Motor neuron (in vitro differentiated cells): Measurements from ENCODE around the gene MTIF3. TPM values are rescaled to one million over a fixed set of nuclear protein-coding genes. Genes with fewer than 3 reads are reported as not detected.

Experiments used
- ATAC-seq, 8 experiments: fragments of 200-7000 bp; cut with Tn5 transposase; replicated peaks in 6 of 8; 2 replicates each; pipeline ENCODE4 v1.8.0; 2021; ENCODE audit warnings: mild to moderate bottlenecking in 8 of 8, moderate library complexity in 8 of 8
- H3K27ac ChIP-seq, 2 donors: fragments of 250-450 bp; sonication (Bioruptor Pico); 2 replicates each; pipeline ENCODE4 v1.9.0; 2021; ENCODE audit warnings: antibody characterized with exemption in 2 of 2, mild to moderate bottlenecking in 2 of 2, moderate library complexity in 1 of 2
- H3K4me1 ChIP-seq, 2 donors: fragments of 250-450 bp; sonication (Bioruptor Pico); replicated peaks in 1 of 2; 2 replicates each; pipeline ENCODE4 v1.6.1; 2021; ENCODE audit warnings: antibody characterized with exemption in 2 of 2, mild to moderate bottlenecking in 2 of 2, moderate library complexity in 1 of 2
- H3K4me3 ChIP-seq, 5 donors: fragments of 250-450 bp; sonication (Bioruptor Pico); 2 replicates each; pipeline ENCODE4 v1.9.0; 2021; ENCODE audit warnings: antibody characterized with exemption in 5 of 5, mild to moderate bottlenecking in 5 of 5, moderate library complexity in 4 of 5
- WGBS, 10 experiments: fragments of 450-650 bp; shearing (Covaris generic); methylation state at CpG; one replicate each; pipeline ENCODE4 v1.0.0; 2022; 5-methylcytosine and 5-hydroxymethylcytosine counted together
- in situ Hi-C, 9 experiments: fragments of 400-800 bp; cut with MboI; loops; one replicate each; pipeline ENCODE4 v1.15.0; 2021; ENCODE audit warnings: low sequenced_read_pairs in 9 of 9, low pct_unique_long_range_greater_than_20kb in 2 of 9; ENCODE audit not compliant: unreplicated experiment in 9 of 9
- total RNA-seq, 8 experiments: library from RNA; unstranded; fragments of 300-600 nt; gene quantifications; 2 replicates each; pipeline versions ENCODE4 v1.2.3 to v1.2.4, GENCODE V29; 2022

The MTIF3 gene, protein sequence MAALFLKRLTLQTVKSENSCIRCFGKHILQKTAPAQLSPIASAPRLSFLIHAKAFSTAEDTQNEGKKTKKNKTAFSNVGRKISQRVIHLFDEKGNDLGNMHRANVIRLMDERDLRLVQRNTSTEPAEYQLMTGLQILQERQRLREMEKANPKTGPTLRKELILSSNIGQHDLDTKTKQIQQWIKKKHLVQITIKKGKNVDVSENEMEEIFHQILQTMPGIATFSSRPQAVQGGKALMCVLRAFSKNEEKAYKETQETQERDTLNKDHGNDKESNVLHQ
- 10 to 100 TPM; 34.4 to 69.4 (median 50.8) TPM for total RNA-seq

DNA sequence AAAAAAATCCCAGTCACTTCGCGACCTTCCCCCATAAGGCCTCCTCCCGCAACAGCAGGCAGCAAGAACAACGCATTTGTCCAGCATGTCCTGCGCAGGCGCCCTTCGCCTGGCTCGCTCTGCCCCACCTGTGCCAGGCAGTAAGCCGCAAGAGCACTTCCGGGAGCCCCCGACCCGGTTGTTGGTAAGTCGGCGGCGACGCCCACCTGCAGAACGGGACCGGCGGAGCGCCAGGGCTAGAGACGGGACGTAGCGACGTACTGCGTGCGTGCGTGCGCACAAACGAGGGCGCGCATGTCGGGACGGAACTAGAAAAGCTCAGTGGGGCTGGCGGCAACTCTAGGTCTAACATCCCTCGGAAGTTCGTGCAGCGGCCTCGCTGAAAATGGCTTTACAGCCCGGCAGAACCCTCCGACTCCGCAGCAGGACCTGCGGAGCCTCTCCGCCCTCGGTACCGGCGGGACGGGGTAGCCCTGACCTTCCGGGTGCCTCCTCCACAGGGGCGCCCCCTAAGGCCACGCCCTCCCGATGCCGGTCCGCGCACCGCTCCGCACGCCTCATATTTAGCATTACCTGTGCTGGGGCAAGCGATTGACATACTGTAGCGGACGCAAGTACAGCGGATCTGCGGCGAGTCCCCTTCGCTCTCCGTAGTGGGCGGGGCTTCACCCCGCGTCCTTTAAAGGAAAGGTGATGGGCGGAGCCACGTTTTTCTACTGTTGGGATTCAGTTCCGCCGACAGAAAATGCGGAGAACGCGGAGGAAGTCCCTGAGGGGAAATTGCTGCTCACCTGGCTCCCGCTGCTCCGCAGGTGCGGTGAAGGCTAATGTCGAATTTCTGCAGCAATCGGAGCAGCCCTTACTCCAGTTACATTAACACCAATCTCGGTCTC lies at the start of gene MTIF3:
TSS of gene MTIF3 (minus strand) at position 629 of the 893 bp plus-strand sequence. CDS start 10,116 bp downstream, outside the sequence.
- peaks cover 9 to 13% of the 10 kb centered on the region in 2 donors for H3K4me1 ChIP-seq
- peak within 1 kb of the TSS; percentile 88 to 90 for H3K27ac ChIP-seq
- peak; percentile 82 to 96 (median 93) for ATAC-seq
- WGBS, 10 experiments = 0 to 6% (median 0%) methylated on average over 2 to 19 of the region's 81 CpGs; no CpG with 5 or more reads in 2 of the 10 experiments
- in situ Hi-C loops = no loop called here
- H3K4me3 ChIP-seq = peak within 1 kb of the TSS; percentile 65 to 84 (median 77)

DNA sequence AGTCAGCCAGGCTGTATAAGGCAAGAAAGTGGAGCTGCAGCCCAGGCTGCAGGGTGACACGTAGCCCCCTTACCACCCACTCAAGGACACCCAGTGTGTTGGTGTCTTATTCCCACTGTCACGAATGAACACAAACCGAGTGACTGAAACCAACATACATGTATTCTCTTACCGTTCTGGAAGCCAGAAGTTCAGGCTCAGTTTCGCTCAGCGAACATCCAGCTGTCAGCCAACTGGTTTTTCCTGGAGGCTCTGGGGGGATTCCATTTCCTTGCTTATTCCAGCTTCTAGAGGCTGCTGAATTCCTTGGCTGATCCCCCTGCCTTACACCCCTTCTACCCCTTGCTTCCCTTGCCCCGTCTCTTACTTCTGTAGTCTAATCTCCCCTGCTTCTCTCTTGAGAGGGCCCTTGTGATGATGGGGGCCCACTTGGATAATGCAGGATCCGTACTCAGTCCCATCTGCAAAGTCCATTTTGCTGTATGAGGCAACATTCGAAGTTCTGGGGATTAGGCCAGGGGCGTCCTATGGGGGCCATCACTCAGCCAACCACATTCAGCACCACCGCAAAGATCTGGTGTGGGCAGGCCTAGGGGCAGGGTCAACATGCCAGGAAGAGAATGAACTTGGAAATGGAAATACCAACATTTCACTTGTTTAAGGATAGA lies 47.3 kb upstream of the MTIF3 start:
- 41 to 100% (median 90%) methylated on average over 2 to 7 of the region's 11 CpGs; no CpG with 5 or more reads in 4 of the 10 experiments for WGBS, 10 experiments
- Histone ChIP-seq H3K27ac (no peak overlapping the region), H3K4me1 (peaks cover 9 to 12% of the 10 kb centered on the region in 2 donors), H3K4me3 (no peak overlapping the region)
- in situ Hi-C loops = no loop called here
- ATAC-seq = no peak

DNA sequence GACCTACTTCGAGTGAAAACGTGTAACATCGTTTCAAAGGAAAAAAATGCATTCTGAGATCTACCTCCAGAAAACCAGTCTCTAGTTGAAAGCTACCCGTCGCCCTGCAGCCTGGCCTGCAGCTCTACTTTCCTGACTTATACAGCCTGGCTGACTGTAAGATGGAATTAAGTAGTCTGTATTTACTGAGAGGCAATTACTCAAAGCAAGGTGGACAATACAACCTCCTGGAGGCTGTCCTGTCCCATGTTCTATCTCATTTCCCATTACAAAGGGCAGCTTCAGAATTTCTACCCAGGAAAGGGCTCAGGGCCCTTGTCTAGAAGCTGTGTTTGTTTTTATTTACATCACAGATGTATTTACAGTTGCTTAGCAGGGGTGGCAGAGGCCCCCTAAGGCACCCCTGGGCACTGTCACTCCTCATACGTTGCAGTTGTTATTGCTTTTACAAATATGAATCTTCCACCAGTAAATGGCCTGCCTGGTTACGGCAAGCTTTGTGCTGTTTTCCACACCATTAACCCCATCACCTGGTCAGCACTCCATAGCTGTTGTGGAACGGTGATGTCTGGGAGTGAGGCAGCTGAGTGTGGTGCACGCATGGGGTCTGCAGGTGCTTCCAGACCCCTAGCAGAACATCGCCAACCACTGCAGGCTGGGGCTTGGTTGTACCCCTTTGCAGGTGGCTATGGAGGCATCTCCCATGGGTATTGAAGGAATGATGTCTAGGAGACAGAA lies 46.3 kb upstream of the MTIF3 start:
- 26 to 100% (median 43%) methylated on average over 1 to 9 of the region's 10 CpGs; no CpG with 5 or more reads in 2 of the 10 experiments for WGBS, 10 experiments
- peak in 4 of 8 experiments; percentile 55 to 63 (median 59) for ATAC-seq
- in situ Hi-C loops = no loop called here

DNA sequence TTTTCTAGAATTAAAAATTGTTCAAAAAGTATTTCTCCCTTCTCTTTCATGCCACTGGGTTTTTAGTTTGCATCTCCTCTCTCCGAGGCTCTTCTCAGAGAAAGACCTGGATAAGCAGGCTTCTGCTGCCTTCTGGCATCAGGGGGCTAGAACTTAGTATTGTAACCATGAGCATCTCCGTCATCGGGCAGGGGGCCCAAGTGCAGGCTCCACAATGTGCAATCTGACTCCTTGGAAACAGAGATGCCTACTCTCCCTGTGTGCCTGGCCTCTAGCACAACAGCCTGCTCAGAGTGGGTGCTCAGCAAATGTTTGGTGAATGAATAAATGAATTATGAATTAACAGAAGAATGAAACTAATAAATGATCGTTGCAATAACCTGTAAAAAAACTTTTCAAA lies 45.6 kb upstream of the MTIF3 start:
- Histone ChIP-seq H3K27ac (no peak overlapping the region), H3K4me3 (no peak overlapping the region), H3K4me1 (peaks cover 9 to 12% of the 10 kb centered on the region in 2 donors)
- in situ Hi-C loops = no loop called here
- peak in 1 of 8 experiments; percentile 64 for ATAC-seq
- WGBS, 10 experiments = 0 to 94% (median 61%) methylated on average over 1 to 4 of the region's 4 CpGs; no CpG with 5 or more reads in 1 of the 10 experiments

More for the DNA sequence above, 46.3 kb upstream of the MTIF3 start:
- H3K4me1 ChIP-seq = peaks cover 9 to 12% of the 10 kb centered on the region in 2 donors
- H3K27ac ChIP-seq = no peak overlapping the region
- H3K4me3 ChIP-seq = no peak overlapping the region

DNA sequence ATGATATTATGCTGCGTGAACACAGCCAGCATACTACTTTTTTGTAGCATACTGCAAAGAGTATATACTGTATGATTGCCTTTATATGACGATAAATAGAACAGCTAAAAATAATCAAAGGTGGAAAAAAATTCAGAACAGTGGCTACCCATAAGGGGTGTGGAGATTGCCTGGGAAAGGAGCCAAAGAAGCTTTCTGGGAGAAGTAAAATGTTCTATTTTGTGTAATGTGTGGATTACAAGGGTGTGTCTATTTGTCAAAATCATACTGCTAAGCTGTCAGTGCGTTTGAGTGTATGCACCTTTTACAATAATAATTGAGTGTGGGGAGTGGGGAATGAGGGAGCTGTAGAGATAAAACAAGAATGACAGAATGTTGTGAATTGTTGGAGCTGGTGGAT lies 45.2 kb upstream of the MTIF3 start:
- ATAC-seq = peak in 3 of 8 experiments; percentile 44 to 83 (median 79)
- in situ Hi-C loops = no loop called here
- Histone ChIP-seq H3K27ac (no peak overlapping the region), H3K4me1 (peaks cover 9 to 12% of the 10 kb centered on the region in 2 donors), H3K4me3 (no peak overlapping the region)
- 17 to 100% (median 76%) methylated on average over 1 to 3 of the region's 3 CpGs; no CpG with 5 or more reads in 1 of the 10 experiments for WGBS, 10 experiments

DNA sequence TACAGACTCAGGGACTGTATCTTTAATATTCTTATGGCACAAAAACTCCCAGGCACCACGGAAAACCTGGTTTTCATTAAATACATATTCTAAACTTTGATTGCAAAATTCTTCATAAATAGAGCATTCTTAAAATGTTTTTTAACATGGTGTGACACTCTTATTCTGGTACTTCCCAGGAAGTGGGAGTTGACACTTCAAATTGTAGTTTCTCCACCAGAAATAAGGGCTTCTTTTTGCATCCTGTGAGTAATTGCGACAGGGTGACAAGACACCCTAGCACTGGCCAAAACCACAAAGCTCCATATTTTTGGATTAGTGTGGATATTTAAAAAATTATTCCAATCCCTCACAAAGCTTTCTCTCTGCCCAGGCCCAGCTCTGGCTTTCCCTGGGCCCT lies 43.6 kb upstream of the MTIF3 start:
- no peak overlapping the region for H3K27ac ChIP-seq

DNA sequence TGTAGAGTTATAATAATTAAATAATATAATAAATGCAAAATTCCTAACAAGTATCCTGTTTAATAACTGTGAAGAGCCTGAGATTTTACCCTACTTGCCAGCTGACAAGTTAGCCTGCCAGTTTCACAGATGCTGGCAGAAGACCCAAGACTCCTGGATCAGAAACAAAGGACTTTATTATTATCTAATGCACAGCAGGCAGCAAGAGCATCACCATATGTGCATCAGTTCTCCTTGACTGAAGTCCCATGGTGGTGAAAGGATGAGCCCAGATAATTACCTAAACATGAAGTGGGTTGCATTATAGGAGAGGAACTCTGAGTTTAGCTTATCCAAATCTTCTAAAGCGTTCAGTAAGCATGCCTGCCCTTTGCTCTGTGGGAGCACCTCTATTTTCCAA lies 39.1 kb upstream of the MTIF3 start:
- H3K4me3 ChIP-seq = no peak overlapping the region
- WGBS, 10 experiments = 0 to 83% (median 42%) methylated on average over 1 of the region's 1 CpG; no CpG with 5 or more reads in 4 of the 10 experiments
- H3K4me1 ChIP-seq = no peaks in the 10 kb centered on the region
- no peak for ATAC-seq
- in situ Hi-C loops = no loop called here
- no peak overlapping the region for H3K27ac ChIP-seq

More for the DNA sequence above, 43.6 kb upstream of the MTIF3 start:
- H3K4me3 ChIP-seq = no peak overlapping the region
- in situ Hi-C loops = no loop called here
- H3K4me1 ChIP-seq = peaks cover 9 to 12% of the 10 kb centered on the region in 2 donors
- WGBS, 10 experiments = 16 to 100% (median 60%) methylated on average over 1 to 2 of the region's 2 CpGs; no CpG with 5 or more reads in 4 of the 10 experiments
- ATAC-seq = peak in 2 of 8 experiments; percentile 50 to 54

DNA sequence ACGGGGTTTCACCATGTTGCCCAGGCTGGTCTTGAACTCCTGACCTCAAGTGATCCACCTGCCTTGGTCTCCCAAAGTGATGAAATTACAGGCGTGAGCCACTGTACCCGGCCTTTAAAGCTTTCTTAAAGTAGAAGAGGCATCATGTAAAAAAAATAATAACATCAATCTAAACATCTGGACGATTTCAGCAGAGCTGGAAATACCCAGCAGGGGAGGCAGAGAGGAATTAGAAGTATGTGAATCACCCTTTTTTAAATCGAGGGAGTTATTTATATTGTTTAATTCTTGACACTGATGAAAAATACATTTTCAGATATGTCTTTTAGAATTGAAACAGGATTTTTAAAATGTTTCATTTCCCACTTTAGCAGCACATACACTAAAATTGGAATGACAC lies 37.4 kb upstream of the MTIF3 start:
- WGBS, 10 experiments = 0 to 86% (median 36%) methylated on average over 1 to 5 of the region's 5 CpGs
- Histone ChIP-seq H3K27ac (no peak overlapping the region), H3K4me1 (no peaks in the 10 kb centered on the region), H3K4me3 (no peak overlapping the region)
- in situ Hi-C loops = no loop called here
- ATAC-seq = no peak

DNA sequence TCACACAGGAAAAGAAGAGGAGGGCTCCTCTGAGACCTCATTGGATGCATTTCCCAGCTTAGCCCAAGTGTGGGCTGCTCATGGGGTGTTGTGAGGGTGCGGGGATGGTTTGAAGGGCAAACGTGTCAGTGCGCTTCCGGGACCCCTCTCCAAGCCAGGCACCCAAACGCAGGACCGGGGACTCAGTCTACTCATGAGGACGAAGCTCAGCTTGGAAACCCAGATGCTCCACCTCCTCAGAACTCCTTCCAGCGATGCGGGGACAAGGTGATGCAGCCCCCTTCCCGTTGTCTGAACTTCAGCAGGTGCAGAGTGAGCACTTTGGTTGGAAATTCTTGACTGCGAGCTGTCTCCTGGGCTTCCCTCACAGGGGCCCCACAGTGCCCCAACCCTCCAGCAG lies 33.1 kb upstream of the MTIF3 start:
- WGBS, 10 experiments = 35 to 88% (median 72%) methylated on average over 2 to 10 of the region's 11 CpGs; no CpG with 5 or more reads in 7 of the 10 experiments
- Histone ChIP-seq H3K27ac (no peak overlapping the region), H3K4me1 (no peaks in the 10 kb centered on the region), H3K4me3 (no peak overlapping the region)
- no peak for ATAC-seq
- in situ Hi-C loops = no loop called here

DNA sequence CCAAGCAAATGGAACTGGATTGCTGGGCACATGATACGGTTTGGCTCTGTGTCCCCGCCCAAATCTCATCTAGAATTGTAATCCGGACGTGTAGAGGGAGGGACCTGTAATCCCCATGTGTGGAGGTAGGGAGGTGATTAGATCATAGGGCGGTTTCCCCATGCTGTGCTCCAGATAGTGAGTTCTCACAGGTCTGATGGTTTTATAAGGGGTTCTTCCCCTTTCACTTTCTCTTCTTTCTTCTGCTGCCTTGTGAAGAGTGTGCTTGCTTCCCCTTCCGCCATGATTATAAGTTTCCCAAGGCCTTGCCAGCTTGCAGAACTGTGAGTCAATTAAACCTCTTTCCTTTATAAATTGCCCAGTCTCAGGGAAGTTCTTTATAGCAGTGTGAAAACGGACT lies 32.6 kb upstream of the MTIF3 start:
- Histone ChIP-seq H3K4me3 (no peak overlapping the region), H3K27ac (no peak overlapping the region), H3K4me1 (no peaks in the 10 kb centered on the region)
- ATAC-seq = peak in 1 of 8 experiments; percentile 74
- 35 to 100% (median 66%) methylated on average over 1 to 6 of the region's 7 CpGs; no CpG with 5 or more reads in 1 of the 10 experiments for WGBS, 10 experiments
- in situ Hi-C loops = no loop called here

DNA sequence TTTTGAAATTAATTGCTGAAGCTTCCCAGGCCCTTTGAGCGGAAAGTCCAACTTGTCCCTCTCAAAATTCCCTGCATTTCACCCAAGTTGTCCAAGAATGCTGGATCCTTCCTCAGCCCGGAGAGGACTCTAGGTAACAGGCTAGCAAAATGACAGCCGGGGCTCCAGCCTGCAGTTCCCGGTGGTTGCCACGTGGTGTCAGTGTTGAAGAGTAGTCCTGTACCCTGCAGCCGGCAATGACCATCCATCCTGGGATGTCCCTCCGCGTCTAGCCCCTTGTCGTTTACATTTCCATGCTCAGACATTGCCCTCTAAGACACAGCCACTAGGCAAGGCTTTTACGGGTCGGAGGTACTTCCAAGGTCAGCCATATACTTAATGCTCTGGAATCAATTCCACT lies 31.4 kb upstream of the MTIF3 start:
- ATAC-seq = peak in 7 of 8 experiments; percentile 20 to 71 (median 35)
- Histone ChIP-seq H3K4me3 (no peak overlapping the region), H3K4me1 (peaks cover 9 to 10% of the 10 kb centered on the region in 2 donors), H3K27ac (no peak overlapping the region)
- 10 to 40% (median 17%) methylated on average over 1 to 8 of the region's 11 CpGs; no CpG with 5 or more reads in 3 of the 10 experiments for WGBS, 10 experiments
- in situ Hi-C loops = no loop called here
